Ishikawa (cell line): ENCODE measurements around the gene ARPC2.

Experiments
- CEBPB ChIP-seq: IDR thresholded peaks from 2 replicates; pipeline ENCODE4 v1.6.1; 2012
- EP300 ChIP-seq: IDR thresholded peaks from 2 replicates; pipeline ENCODE4 v1.6.1; 2012; ENCODE audit warnings: borderline replicate concordance
- MAX ChIP-seq: IDR thresholded peaks from 2 replicates; pipeline ENCODE4 v1.6.1; 2012
- NFIC ChIP-seq: IDR thresholded peaks from 2 replicates; pipeline ENCODE4 v1.6.1; 2012
- RAD21 ChIP-seq: IDR thresholded peaks from 2 replicates; pipeline ENCODE4 v1.6.1; 2012; ENCODE audit warnings: low read depth
- REST ChIP-seq: IDR thresholded peaks from 2 replicates; pipeline ENCODE4 v1.6.1; 2012; ENCODE audit warnings: low read depth, mild to moderate bottlenecking
- TAF1 ChIP-seq: IDR thresholded peaks from 2 replicates; pipeline ENCODE4 v1.6.1; 2012; ENCODE audit warnings: low read depth, mild to moderate bottlenecking
- TCF12 ChIP-seq: IDR thresholded peaks from 2 replicates; pipeline ENCODE4 v1.6.1; 2012; ENCODE audit warnings: low read depth
- USF1 ChIP-seq: IDR thresholded peaks from 2 replicates; pipeline ENCODE4 v1.6.1; 2012
- YY1 ChIP-seq: IDR thresholded peaks from 2 replicates; pipeline ENCODE4 v1.6.1; 2012; ENCODE audit warnings: low read depth

- TF ChIP-seq REST (no peak), YY1 (no peak), MAX (no peak), EP300 (no peak), CEBPB (no peak), NFIC (no peak), TCF12 (no peak), TAF1 (no peak), RAD21 (no peak), USF1 (no peak)
Observed at GRCh38 chr2:218277921-218278320, 60.9 kb downstream of the ARPC2 start.
